Gastrocnemius medialis (tissue), 4 donors: ENCODE data around the gene WDR7. TPM values are rescaled to one million over a fixed set of nuclear protein-coding genes. Genes with fewer than 3 reads are reported as not detected.

Source experiments
- ATAC-seq, 2 donors: fragments of 150-250 bp; one replicate each; pipeline ENCODE4 v1.9.1; 2016
- DNase-seq, 2 donors: peaks; one replicate each; pipeline ENCODE4 v3.0.0-alpha.2; 2019
- H3K27ac ChIP-seq, 4 donors: fragments of 200-600 bp; sonication (generic); 1 replicate in 1 of 4; 2 replicates in 3 of 4; pipeline ENCODE4 v1.5.1; 2016 to 2018; ENCODE audit warnings: mild to moderate bottlenecking in 2 of 4, moderate library complexity in 1 of 4
- H3K27me3 ChIP-seq, 3 donors: fragments of 200-600 bp; sonication (generic) in 2 of 3; 1 replicate in 1 of 3; 2 replicates in 2 of 3; pipeline versions ENCODE4 v1.5.1 to v1.6.0; 2016 to 2019; ENCODE audit warnings: mild to moderate bottlenecking in 1 of 3, moderate library complexity in 1 of 3
- H3K36me3 ChIP-seq, 2 donors: fragments of 200-600 bp; sonication (generic) in 1 of 2; one replicate each; pipeline ENCODE4 v1.5.1; 2017 to 2018
- H3K4me1 ChIP-seq, 2 donors: fragments of 200-600 bp; sonication (generic) in 1 of 2; one replicate each; pipeline ENCODE4 v1.5.1; 2016 to 2017; ENCODE audit warnings: mild to moderate bottlenecking in 2 of 2
- H3K4me3 ChIP-seq, 4 donors: fragments of 200-600 bp; sonication (generic) in 3 of 4; 1 replicate in 1 of 4; 2 replicates in 3 of 4; pipeline ENCODE4 v1.5.1; 2016 to 2019; ENCODE audit warnings: mild to moderate bottlenecking in 2 of 4
- H3K9me3 ChIP-seq, 3 donors: fragments of 200-600 bp; sonication (generic) in 2 of 3; 1 replicate in 1 of 3; 2 replicates in 2 of 3; pipeline ENCODE4 v1.5.1; 2016 to 2019
- POLR2A ChIP-seq, 2 donors: fragments of 450-650 bp; IDR thresholded peaks; one replicate each; pipeline ENCODE4 v1.6.1; 2017; ENCODE audit warnings: antibody characterized with exemption in 2 of 2, mild to moderate bottlenecking in 2 of 2, moderate library complexity in 2 of 2
- in situ Hi-C, 4 donors: fragments of 200-750 bp; cut with MboI; loops; one replicate each; pipeline versions ENCODE4 v1.15.0 to v1.8.0; 2017; ENCODE audit warnings: low sequenced_read_pairs in 4 of 4
- intact Hi-C: fragments of 100-400 bp; cut with DNase I; formaldehyde crosslinking; loops from one replicate; pipeline ENCODE4 v1.15.1; 2023; ENCODE audit warnings: low total_unique reads
- total RNA-seq, 4 donors: library from RNA; depleted of rRNA; stranded (reverse); fragments of >200 nt; gene quantifications; one replicate each; pipeline versions ENCODE4 v1.1.0 to v1.2.3, GENCODE V29; 2016
- TF ChIP-seq, protein P1 (sequence below), 5 experiments: fragments of 450-650 bp in 3 of 5; fragments of 200-600 bp in 2 of 5; sonication (generic) in 2 of 5; IDR thresholded peaks in 4 of 5; conservative IDR thresholded peaks in 1 of 5; 1 replicate in 4 of 5; 2 replicates in 1 of 5; pipeline ENCODE4 v1.5.1; 2016 to 2019; ENCODE audit warnings: antibody characterized with exemption in 5 of 5, mild to moderate bottlenecking in 3 of 5, moderate library complexity in 3 of 5

Gene WDR7
- total RNA-seq, 4 donors from 2014 or later, result 20.5 to 24.2 (median 21.8) TPM

DNA sequence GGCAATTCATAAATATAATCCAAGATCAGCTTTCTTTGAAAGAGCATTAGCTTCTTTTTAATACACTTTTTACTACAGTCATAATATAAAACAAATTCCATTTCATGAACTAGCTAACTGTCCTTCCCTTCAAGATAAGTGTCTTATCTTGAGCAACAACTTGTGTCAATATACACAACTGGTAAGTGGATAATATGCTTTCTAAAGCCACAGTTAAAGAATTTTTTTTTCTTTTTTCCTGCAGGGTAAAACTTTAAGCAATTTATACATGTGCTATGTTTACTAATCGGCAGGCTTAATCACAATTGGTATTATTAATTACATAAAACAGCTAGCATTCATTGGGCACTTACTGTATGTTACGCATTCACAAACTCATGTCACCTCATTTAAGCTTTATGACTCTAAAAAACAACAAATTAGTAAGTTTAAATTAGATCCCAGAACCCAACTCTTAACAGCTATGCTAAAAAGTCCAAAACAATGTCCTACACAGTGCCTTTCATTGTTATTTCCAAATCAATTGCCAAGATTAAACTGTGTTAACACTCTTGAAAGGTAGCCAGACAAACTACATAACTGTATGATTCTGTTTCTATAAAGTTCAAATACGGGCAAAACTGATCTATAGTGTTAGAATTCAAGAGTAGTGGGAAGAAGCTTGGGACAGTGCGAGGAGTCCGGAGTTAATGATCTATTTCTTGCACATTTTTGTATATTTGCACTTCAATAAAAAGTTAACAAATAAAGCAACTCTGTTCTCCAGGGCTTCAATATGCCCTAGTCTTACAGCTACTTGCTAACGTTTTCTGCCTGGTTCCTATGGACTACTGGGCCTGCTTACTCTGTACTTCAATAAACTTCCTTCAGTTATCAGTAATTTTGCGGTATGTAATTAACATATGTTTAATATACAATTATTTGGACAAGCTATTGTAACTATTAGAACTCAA is 18.8 kb upstream of the WDR7 start:
- peaks cover 32 to 52% of the 10 kb centered on the region in 2 donors for H3K4me1 ChIP-seq
- in situ Hi-C loops, result no loop called here
- TF ChIP-seq, protein P1, sequence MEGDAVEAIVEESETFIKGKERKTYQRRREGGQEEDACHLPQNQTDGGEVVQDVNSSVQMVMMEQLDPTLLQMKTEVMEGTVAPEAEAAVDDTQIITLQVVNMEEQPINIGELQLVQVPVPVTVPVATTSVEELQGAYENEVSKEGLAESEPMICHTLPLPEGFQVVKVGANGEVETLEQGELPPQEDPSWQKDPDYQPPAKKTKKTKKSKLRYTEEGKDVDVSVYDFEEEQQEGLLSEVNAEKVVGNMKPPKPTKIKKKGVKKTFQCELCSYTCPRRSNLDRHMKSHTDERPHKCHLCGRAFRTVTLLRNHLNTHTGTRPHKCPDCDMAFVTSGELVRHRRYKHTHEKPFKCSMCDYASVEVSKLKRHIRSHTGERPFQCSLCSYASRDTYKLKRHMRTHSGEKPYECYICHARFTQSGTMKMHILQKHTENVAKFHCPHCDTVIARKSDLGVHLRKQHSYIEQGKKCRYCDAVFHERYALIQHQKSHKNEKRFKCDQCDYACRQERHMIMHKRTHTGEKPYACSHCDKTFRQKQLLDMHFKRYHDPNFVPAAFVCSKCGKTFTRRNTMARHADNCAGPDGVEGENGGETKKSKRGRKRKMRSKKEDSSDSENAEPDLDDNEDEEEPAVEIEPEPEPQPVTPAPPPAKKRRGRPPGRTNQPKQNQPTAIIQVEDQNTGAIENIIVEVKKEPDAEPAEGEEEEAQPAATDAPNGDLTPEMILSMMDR (IDR thresholded peaks at IDR 0.05 in 4 of 5, conservative IDR thresholded peaks at IDR 0.05 in 1 of 5), result no peak
- no peak for TF ChIP-seq POLR2A (IDR thresholded peaks at IDR 0.05)
- intact Hi-C loops, result loop anchor here (10.0 kb wide), 1 partner anchor 1048 kb away; the partner anchor contains the start of gene TCF4
- H3K9me3 ChIP-seq, result no peaks in the 10 kb centered on the region
- no peak for DNase-seq
- H3K4me3 ChIP-seq, result no peak overlapping the region
- no peak overlapping the region for H3K27ac ChIP-seq
- no peaks in the 10 kb centered on the region for H3K27me3 ChIP-seq
- ATAC-seq, result no peak
- H3K36me3 ChIP-seq, result peaks cover 0 to 7% of the 10 kb centered on the region in 2 donors

GRCh38 chr18:56635007-56635406 is 16.2 kb upstream of the WDR7 start:
- in situ Hi-C loops, result no loop called here
- intact Hi-C loops, result loop anchor here (10.0 kb wide), 1 partner anchor 1050 kb away; the partner anchor contains the start of gene TCF4

DNA sequence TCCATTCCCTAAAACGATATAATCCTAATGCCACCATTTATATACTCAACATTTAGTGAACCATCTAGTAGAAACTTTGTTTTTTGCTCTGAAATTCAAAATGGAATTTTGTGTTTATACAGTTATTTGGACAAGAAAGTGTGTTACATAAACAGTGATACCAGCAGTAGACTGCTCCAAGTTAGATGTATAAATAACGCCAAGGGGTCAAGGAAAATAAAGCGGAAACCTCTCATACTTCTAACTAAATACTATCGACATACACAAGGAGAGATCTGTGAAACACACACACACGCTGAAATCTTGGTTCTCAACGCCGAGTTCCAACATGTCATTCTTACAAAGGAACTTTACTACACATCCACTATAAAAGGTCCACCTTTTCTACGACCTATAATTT is 14.0 kb upstream of the WDR7 start:
- H3K4me1 ChIP-seq, result peaks cover 23 to 37% of the 10 kb centered on the region in 2 donors
- peak overlapping the region; percentile 97 to 99 (median 98) for H3K27ac ChIP-seq
- in situ Hi-C loops, result no loop called here

More at GRCh38 chr18:56635007-56635406, 16.2 kb upstream of the WDR7 start:
- H3K4me1 ChIP-seq, result peaks cover 24 to 44% of the 10 kb centered on the region in 2 donors
- H3K9me3 ChIP-seq, result no peaks in the 10 kb centered on the region
- no peak overlapping the region for H3K27ac ChIP-seq
- ATAC-seq, result no peak
- no peak for DNase-seq
- no peak for TF ChIP-seq POLR2A (IDR thresholded peaks at IDR 0.05)
- TF ChIP-seq, protein P1 (IDR thresholded peaks at IDR 0.05 in 4 of 5, conservative IDR thresholded peaks at IDR 0.05 in 1 of 5), result no peak
- peaks cover 0 to 7% of the 10 kb centered on the region in 2 donors for H3K36me3 ChIP-seq
- H3K27me3 ChIP-seq, result no peaks in the 10 kb centered on the region
- H3K4me3 ChIP-seq, result no peak overlapping the region

DNA sequence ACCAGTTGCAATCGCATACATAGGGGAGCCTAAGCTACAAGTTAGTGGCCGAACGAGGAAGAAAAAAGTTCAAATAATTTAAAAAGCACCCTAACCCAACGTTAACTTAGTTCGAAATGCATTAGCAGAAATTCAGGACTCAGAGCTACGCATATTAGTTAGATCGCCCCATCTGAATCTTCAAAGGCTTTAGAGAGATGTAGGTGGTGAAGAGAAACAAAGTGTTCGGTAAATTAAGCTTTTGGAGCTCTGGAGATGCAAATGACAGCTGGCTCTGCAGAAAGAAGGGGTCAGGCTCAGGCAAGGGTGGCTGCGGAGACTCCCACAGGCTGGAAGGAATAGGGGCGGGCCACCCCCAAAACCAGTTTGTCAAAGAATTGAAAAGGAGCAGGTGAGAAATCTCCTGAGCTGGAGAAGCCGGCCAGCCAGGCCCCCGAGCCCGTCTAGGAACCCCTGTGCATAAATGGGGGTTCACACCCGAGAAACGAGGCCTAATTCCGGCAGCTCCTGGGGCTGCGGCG is 13.4 kb upstream of the WDR7 start:
- intact Hi-C loops (loop anchor here (1.0 to 10.0 kb wide), 2 partner anchors 14 to 1053 kb away; partner anchors contain the start of genes TCF4 and WDR7), in situ Hi-C loops (no loop called here)
- peak overlapping the region; percentile 92 to 96 (median 94) for H3K4me3 ChIP-seq
- TF ChIP-seq POLR2A (IDR thresholded peaks at IDR 0.05), result no peak
- TF ChIP-seq, protein P1 (IDR thresholded peaks at IDR 0.05 in 4 of 5, conservative IDR thresholded peaks at IDR 0.05 in 1 of 5), result no peak
- H3K27ac ChIP-seq, result peak overlapping the region; percentile 97 to 99 (median 98)
- H3K9me3 ChIP-seq, result no peaks in the 10 kb centered on the region
- no peak for DNase-seq
- ATAC-seq, result peak; percentile 6 to 13
- H3K27me3 ChIP-seq, result no peaks in the 10 kb centered on the region
- peaks cover 0 to 2% of the 10 kb centered on the region in 2 donors for H3K36me3 ChIP-seq
- H3K4me1 ChIP-seq, result peaks cover 23 to 37% of the 10 kb centered on the region in 2 donors

More for the DNA sequence above, 14.0 kb upstream of the WDR7 start:
- no peak for ATAC-seq
- TF ChIP-seq, protein P1 (IDR thresholded peaks at IDR 0.05 in 4 of 5, conservative IDR thresholded peaks at IDR 0.05 in 1 of 5), result no peak
- no peak for TF ChIP-seq POLR2A (IDR thresholded peaks at IDR 0.05)
- H3K9me3 ChIP-seq, result no peaks in the 10 kb centered on the region
- no peaks in the 10 kb centered on the region for H3K27me3 ChIP-seq
- intact Hi-C loops, result loop anchor here (10.0 kb wide), 1 partner anchor 1052 kb away; the partner anchor contains the start of gene TCF4
- DNase-seq, result no peak
- peaks cover 0 to 7% of the 10 kb centered on the region in 2 donors for H3K36me3 ChIP-seq
- peak overlapping the region; percentile 92 to 96 (median 94) for H3K4me3 ChIP-seq
